Psoas muscle (tissue), 8 donors: Measurements from ENCODE around the gene CIP2A. TPM values are rescaled to one million over a fixed set of nuclear protein-coding genes. Genes with fewer than 3 reads are reported as not detected.

Experiments used
- ATAC-seq, 4 donors: fragments of 200-7000 bp; cut with Tn5 transposase; one replicate each; pipeline ENCODE4 v1.9.1; 2020; ENCODE audit warnings: moderate library complexity in 3 of 4, mild to moderate bottlenecking in 2 of 4
- DNase-seq, 2 donors: peaks; one replicate each; pipeline ENCODE4 v3.0.0-alpha.2; 2020
- H3K27ac ChIP-seq: fragments of 200-600 bp; one replicate; pipeline ENCODE4 v1.8.0; 2022
- H3K27me3 ChIP-seq, 3 donors: fragments of 200-600 bp in 1 of 3; one replicate each; pipeline versions ENCODE4 v1.6.1 to v1.8.0; 2013 to 2022; ENCODE audit warnings: low read length in 2 of 3, mild to moderate bottlenecking in 2 of 3, moderate library complexity in 1 of 3; ENCODE audit not compliant: insufficient read depth in 3 of 3
- H3K36me3 ChIP-seq, 2 donors: fragments of 200-600 bp in 1 of 2; one replicate each; pipeline versions ENCODE4 v1.6.1 to v1.8.0; 2013 to 2022; ENCODE audit warnings: low read depth in 1 of 2, mild to moderate bottlenecking in 1 of 2, moderate library complexity in 1 of 2; ENCODE audit not compliant: insufficient read depth in 1 of 2
- H3K4me1 ChIP-seq: fragments of 200-600 bp; one replicate; pipeline ENCODE4 v1.8.0; 2022
- H3K4me3 ChIP-seq: fragments of 200-600 bp; one replicate; pipeline ENCODE4 v1.8.0; 2022; ENCODE audit warnings: mild to moderate bottlenecking
- H3K9me3 ChIP-seq: fragments of 200-600 bp; one replicate; pipeline ENCODE4 v1.8.0; 2022
- WGBS, 3 donors: extraction: QIAGEN DNeasy Blood & Tissue Kit; methylation state at CpG; one replicate each; pipeline versions ENCODE4 v1.1.6 to v1.1.7; 2013; 5-methylcytosine and 5-hydroxymethylcytosine counted together
- intact Hi-C, 2 donors: fragments of 100-400 bp; cut with DNase I; formaldehyde crosslinking; loops; one replicate each; pipeline versions ENCODE4 v1.11.0 to v1.14.2; 2022
- polyA plus RNA-seq, 3 donors: library from polyadenylated mRNA; stranded (reverse); fragments of 200-250 nt; gene quantifications; one replicate each; pipeline ENCODE4 v1.2.3, GENCODE V29; 2013
- total RNA-seq, 4 donors: library from RNA; stranded (reverse); fragmentation: NEBNext Ultra II Directional in 2 of 4; extraction: Animal tissue kit (Norgen Biotek cat#: 25700) in 2 of 4; gene quantifications; one replicate each; pipeline versions ENCODE4 v1.2.1 to v1.2.4, GENCODE V29; 2021 to 2023
- TF ChIP-seq, protein P1 (sequence below): fragments of 200-600 bp; IDR thresholded peaks from one replicate; pipeline ENCODE4 v1.8.0; 2022; ENCODE audit warnings: antibody characterized with exemption
- donor health status: healthy with polysubstance abuse.
- donor health status: DM: no; HTN: no; CAD: no; lungs with moderate emphysema.
- donor health status: Bipolar disorder and iron deficiency.
- donor health status: healthy.
- donor health status: DM: yes; HTN: yes; CAD: no.
- donor health status: DM: no; HTN: no; CAD: no.
- donor health status: DM: no; HTN: no; CAD: no.
- donor health status: DM: yes; HTN: yes; CAD: no.

CIP2A gene
- total and polyA plus RNA-seq, 7 donors: 0.31 to 1.7 (median 0.93) TPM

GRCh38 chr3:108524537-108524936 lies 64.7 kb downstream of the CIP2A start:
- H3K36me3 ChIP-seq: no peaks in the 10 kb centered on the region
- TF ChIP-seq, protein P1, sequence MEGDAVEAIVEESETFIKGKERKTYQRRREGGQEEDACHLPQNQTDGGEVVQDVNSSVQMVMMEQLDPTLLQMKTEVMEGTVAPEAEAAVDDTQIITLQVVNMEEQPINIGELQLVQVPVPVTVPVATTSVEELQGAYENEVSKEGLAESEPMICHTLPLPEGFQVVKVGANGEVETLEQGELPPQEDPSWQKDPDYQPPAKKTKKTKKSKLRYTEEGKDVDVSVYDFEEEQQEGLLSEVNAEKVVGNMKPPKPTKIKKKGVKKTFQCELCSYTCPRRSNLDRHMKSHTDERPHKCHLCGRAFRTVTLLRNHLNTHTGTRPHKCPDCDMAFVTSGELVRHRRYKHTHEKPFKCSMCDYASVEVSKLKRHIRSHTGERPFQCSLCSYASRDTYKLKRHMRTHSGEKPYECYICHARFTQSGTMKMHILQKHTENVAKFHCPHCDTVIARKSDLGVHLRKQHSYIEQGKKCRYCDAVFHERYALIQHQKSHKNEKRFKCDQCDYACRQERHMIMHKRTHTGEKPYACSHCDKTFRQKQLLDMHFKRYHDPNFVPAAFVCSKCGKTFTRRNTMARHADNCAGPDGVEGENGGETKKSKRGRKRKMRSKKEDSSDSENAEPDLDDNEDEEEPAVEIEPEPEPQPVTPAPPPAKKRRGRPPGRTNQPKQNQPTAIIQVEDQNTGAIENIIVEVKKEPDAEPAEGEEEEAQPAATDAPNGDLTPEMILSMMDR: no peak
- H3K27me3 ChIP-seq: no peaks in the 10 kb centered on the region
- no peaks in the 10 kb centered on the region for H3K9me3 ChIP-seq
- 0 to 9% (median 3%) methylated on average over 2 of the region's 2 CpGs for WGBS, 3 donors
- ATAC-seq (no peak), DNase-seq (no peak)
- intact Hi-C loops: no loop called here
- H3K4me3 ChIP-seq: no peak overlapping the region
- H3K27ac ChIP-seq: no peak overlapping the region
- H3K4me1 ChIP-seq: no peaks in the 10 kb centered on the region

DNA sequence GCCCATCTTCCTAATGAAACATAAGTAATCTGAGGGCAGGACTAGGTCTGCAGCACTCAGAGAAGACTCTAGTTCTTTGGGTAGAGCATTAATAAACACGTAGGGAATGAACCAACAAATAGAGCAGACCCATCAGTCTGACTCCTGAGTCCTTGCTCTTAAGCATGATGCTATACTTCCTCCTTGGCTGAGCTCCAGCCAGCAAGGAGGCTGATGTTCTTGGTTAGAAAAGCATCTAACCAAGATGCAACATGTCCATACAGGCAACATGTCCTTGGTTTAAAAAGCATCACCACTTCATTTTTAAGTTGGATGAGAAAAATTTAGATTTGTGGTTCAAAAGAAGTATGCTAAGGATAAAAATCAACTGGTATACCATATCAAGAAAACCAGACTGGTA lies 70.3 kb downstream of the CIP2A start:
- Histone ChIP-seq H3K27me3 (no peaks in the 10 kb centered on the region), H3K4me3 (no peak overlapping the region), H3K27ac (no peak overlapping the region), H3K4me1 (no peaks in the 10 kb centered on the region), H3K9me3 (no peaks in the 10 kb centered on the region), H3K36me3 (no peaks in the 10 kb centered on the region)
- DNase-seq (no peak), ATAC-seq (no peak)
- intact Hi-C loops: no loop called here
- 58 to 79% (median 68%) methylated on average over 1 of the region's 1 CpG for WGBS, 3 donors
- TF ChIP-seq, protein P1: no peak

- Histone ChIP-seq H3K9me3 (no peaks in the 10 kb centered on the region), H3K4me3 (no peak overlapping the region), H3K36me3 (no peaks in the 10 kb centered on the region), H3K27me3 (no peaks in the 10 kb centered on the region), H3K27ac (no peak overlapping the region), H3K4me1 (no peaks in the 10 kb centered on the region)
- ATAC-seq (no peak), DNase-seq (no peak)
- 78 to 87% (median 80%) methylated on average over 2 of the region's 2 CpGs for WGBS, 3 donors
- TF ChIP-seq, protein P1: no peak
- intact Hi-C loops: no loop called here
These were observed 72.4 kb downstream of the CIP2A start for GRCh38 chr3:108516881-108517280.

DNA sequence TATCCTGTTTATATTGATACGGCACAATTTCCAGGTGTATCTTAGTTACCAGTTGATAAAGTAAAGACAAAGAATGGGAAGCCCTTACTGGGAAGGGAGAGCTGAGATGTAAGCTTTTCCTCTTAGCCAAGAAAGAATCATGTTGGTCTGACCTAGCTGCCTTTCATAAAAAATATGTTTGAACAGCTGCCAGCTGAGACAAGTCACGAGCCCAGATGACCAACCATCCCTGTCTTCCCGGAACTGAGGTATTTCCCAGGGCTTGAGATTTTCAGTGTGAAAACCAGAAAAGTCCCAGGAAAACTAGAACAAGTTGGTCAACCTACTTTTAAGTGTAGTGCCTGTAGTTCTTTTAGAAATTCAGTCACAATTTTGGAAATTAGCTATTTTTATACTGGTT lies 75.3 kb downstream of the CIP2A start:
- Histone ChIP-seq H3K9me3 (no peaks in the 10 kb centered on the region), H3K4me1 (no peaks in the 10 kb centered on the region), H3K27ac (no peak overlapping the region), H3K27me3 (no peaks in the 10 kb centered on the region), H3K4me3 (no peak overlapping the region), H3K36me3 (no peaks in the 10 kb centered on the region)
- TF ChIP-seq, protein P1: no peak
- intact Hi-C loops: no loop called here
- WGBS, 3 donors: 51 to 56% (median 54%) methylated on average over 3 of the region's 3 CpGs
- ATAC-seq (no peak), DNase-seq (no peak)

GRCh38 chr3:108512671-108513070 lies 76.6 kb downstream of the CIP2A start:
- intact Hi-C loops: no loop called here
- ATAC-seq: no peak
- TF ChIP-seq, protein P1: no peak

More at GRCh38 chr3:108512671-108513070, 76.6 kb downstream of the CIP2A start:
- WGBS, 3 donors: 39 to 75% (median 65%) methylated on average over 2 of the region's 2 CpGs
- Histone ChIP-seq H3K4me1 (no peaks in the 10 kb centered on the region), H3K36me3 (no peaks in the 10 kb centered on the region), H3K27ac (no peak overlapping the region), H3K4me3 (no peak overlapping the region), H3K9me3 (no peaks in the 10 kb centered on the region), H3K27me3 (no peaks in the 10 kb centered on the region)
- no peak for DNase-seq
